ENCODE measurements around the gene AMFR. TPM values are rescaled to one million over a fixed set of nuclear protein-coding genes. Genes with fewer than 3 reads are reported as not detected.

AMFR gene
- total RNA-seq, 1 experiment from 2014 or later: 66.3 TPM

GRCh38 chr16:56345406-56346050 lies 79.8 kb downstream of the AMFR start:
- Histone ChIP-seq H2AFZ (ENCODE audit: low read depth, low read length, poor library complexity, severe bottlenecking) (no peak overlapping the region), H3K9me2 (ENCODE audit: insufficient read depth) (no peaks in the 10 kb centered on the region), H3K4me1 (ENCODE audit: control insufficient read depth in 1 of 2, insufficient read depth in 2 of 2, low read length in 2 of 2) (peaks cover 0 to 17% of the 10 kb centered on the region in 2 experiments; a peak in 3 of 4 replicates), H3K4me3 (replicated peaks in 1 of 2; ENCODE audit: low read depth in 1 of 2, low read length in 2 of 2) (no peak overlapping the region), H3K79me2 (ENCODE audit: insufficient read depth, low read length) (no peaks in the 10 kb centered on the region), H3K9me3 (ENCODE audit: control insufficient read depth in 1 of 2, insufficient read depth in 1 of 2, low read depth in 1 of 2, low read length in 2 of 2) (no peaks in the 10 kb centered on the region), H3K27ac (ENCODE audit: low read depth, low read length) (no peak overlapping the region), H4K20me1 (ENCODE audit: insufficient read depth) (no peaks in the 10 kb centered on the region), H3K36me3 (ENCODE audit: control insufficient read depth in 1 of 2, insufficient read depth in 2 of 2, low read length in 2 of 2) (no peaks in the 10 kb centered on the region), H3K9ac (ENCODE audit: low read length) (no peak overlapping the region), H3K27me3 (ENCODE audit: insufficient read depth, low read length) (no peaks in the 10 kb centered on the region), H3K4me2 (ENCODE audit: low read length) (no peak overlapping the region)
- BruUV-seq (replicated peaks): no TSS peak
- no peak for ATAC-seq
- intact Hi-C loops (cut with micrococcal nuclease): no loop called here
- RAD21 ChIA-PET (ENCODE audit: low non-redundant PET in 1 of 2, low total read pairs in 2 of 2, uncharacterized antibody in 2 of 2, unreplicated experiment in 2 of 2): no interaction called here
- DNase-seq (ENCODE audit: low read depth, low spot score): no peak
- POLR2A ChIA-PET: no interaction called here
- TF ChIP-seq POLR2AphosphoS5 (IDR thresholded peaks at IDR 0.05; ENCODE audit: low read depth, low read length) (no peak), SRF (IDR thresholded peaks at IDR 0.05; ENCODE audit: low read depth) (no peak), ZFX (IDR thresholded peaks at IDR 0.05) (no peak), TCF7L2 (IDR thresholded peaks at IDR 0.05; ENCODE audit: borderline replicate concordance, extremely low read depth, insufficient read depth, insufficient read length) (no peak), ZNF274 (IDR thresholded peaks at IDR 0.05; ENCODE audit: low read depth, low read length) (no peak), JUND (IDR thresholded peaks at IDR 0.05) (no peak), ELF1 (IDR thresholded peaks at IDR 0.05; ENCODE audit: borderline replicate concordance, low read depth) (no peak), MAX (IDR thresholded peaks at IDR 0.05) (no peak), SP1 (IDR thresholded peaks at IDR 0.05; ENCODE audit: low read depth) (no peak), ATF3 (IDR thresholded peaks at IDR 0.05) (no peak), SIN3A (IDR thresholded peaks at IDR 0.05; ENCODE audit: low read depth) (no peak), POLR2A (IDR thresholded peaks at IDR 0.05; ENCODE audit: borderline replicate concordance, extremely low read depth, insufficient read depth, insufficient read length) (no peak), EGR1 (IDR thresholded peaks at IDR 0.05; ENCODE audit: low read depth) (no peak), ZBTB33 (IDR thresholded peaks at IDR 0.05; ENCODE audit: extremely low read depth, insufficient replicate concordance, low read length) (no peak), FOSL1 (IDR thresholded peaks at IDR 0.05; ENCODE audit: low read depth) (no peak)
- CTCF ChIA-PET: interaction anchor here (1.3 kb wide), 1 partner anchor 10 kb away, joined by 4 read pairs; no protein-coding TSS in a partner anchor

Data from HCT116 (cell line).